Measurements from ENCODE around the gene SMTNL2.
"Not testable (repeated sequence)": the region's sequence is repeated elsewhere in the genome, so short reads cannot be mapped to it uniquely, and the experiment has no call there.

SMTNL2 gene

GRCh38 chr17:4639301-4640059, 55.2 kb downstream of the SMTNL2 start:
- DNase-seq = not testable (repeated sequence)

- not testable (repeated sequence) for DNase-seq
Observed at GRCh38 chr17:4640569-4641188, 56.4 kb downstream of the SMTNL2 start.

- DNase-seq = no peak
Observed at GRCh38 chr17:4641297-4642195, 57.2 kb downstream of the SMTNL2 start, which contains the start of gene ALOX15. Gene ALOX15 (minus strand): TSS chr17:4641678. CDS start chr17:4641651, 27 bp downstream.

GRCh38 chr17:4642286-4642685, 58.0 kb downstream of the SMTNL2 start:
- no peak for DNase-seq

- no peak for DNase-seq
Observed at GRCh38 chr17:4643676-4644075, 59.3 kb downstream of the SMTNL2 start.

- DNase-seq = no peak
Observed at GRCh38 chr17:4645642-4646041, 61.3 kb downstream of the SMTNL2 start.

GRCh38 chr17:4648741-4649140, 64.4 kb downstream of the SMTNL2 start:
- peak; percentile 86 for DNase-seq

GRCh38 chr17:4652997-4653396, 68.7 kb downstream of the SMTNL2 start:
- DNase-seq = no peak

GRCh38 chr17:4655933-4656332, 71.6 kb downstream of the SMTNL2 start:
- DNase-seq = not testable (repeated sequence)

- no peak for DNase-seq
Observed at GRCh38 chr17:4657678-4658077, 73.3 kb downstream of the SMTNL2 start.

Data from NCI-H1105 (cell line).